Stimulated activated CD8-positive, alpha-beta memory T cell treated with anti-CD3 and anti-CD28 coated beads, Interleukin-4, amount 100 ng/mL, for 48 hours (primary cell): ENCODE measurements around the gene KIF3A.
"Not testable (repeated sequence)": the region's sequence is repeated elsewhere in the genome, so short reads cannot be mapped to it uniquely, and the experiment has no call there.

Source experiments
- DNase-seq: peaks from one replicate; pipeline ENCODE4 v3.0.0-alpha.2; 2020

KIF3A gene

GRCh38 chr5:132714456-132715307, 22.7 kb downstream of the KIF3A start:
- no peak for DNase-seq

DNA sequence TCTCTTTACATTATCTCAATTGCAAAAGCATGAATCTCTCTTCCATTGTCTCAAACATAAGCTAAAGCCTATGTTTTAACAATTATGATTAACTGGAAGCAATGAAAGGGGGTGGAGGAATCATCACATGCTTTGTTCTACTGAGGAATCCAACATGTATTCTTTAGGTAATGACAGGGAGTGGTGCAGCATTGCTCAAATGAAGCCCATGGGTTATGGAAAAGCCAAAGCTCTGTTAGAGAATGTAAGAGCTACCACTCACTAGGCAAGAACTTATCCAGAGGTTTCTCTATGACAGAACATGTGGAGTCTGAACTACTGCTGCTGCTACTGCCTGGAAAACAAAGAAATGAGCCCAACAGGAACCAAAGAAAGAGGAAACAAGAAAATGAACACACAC, 28.7 kb downstream of the KIF3A start:
- no peak for DNase-seq

DNA sequence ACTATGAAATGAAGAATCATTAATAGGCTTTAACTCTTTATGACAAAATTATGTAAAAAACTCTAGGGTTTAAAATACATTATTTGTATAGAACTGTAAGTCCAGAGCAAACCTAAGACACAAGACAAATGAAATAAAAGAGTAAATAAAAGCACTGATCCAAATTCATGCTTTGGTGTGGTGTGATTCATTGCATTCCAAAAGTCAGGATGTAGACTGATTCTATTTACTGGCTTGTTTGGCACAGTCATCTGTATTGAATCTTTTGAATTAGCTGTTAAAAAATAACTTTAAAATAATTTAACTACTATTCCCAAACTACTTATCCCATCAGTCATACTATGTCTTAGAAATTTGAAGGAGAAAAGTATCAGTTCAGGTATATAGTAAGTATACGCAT, 32.5 kb downstream of the KIF3A start:
- no peak for DNase-seq

- DNase-seq = no peak
Observed at GRCh38 chr5:132695956-132696355, 41.4 kb downstream of the KIF3A start.

- DNase-seq = no peak
Observed at GRCh38 chr5:132692632-132692967, 44.7 kb downstream of the KIF3A start.

- not testable (repeated sequence) for DNase-seq
Observed at GRCh38 chr5:132691755-132692631, 45.4 kb downstream of the KIF3A start.

- DNase-seq = no peak
Observed at GRCh38 chr5:132690156-132690555, 47.2 kb downstream of the KIF3A start.

DNA sequence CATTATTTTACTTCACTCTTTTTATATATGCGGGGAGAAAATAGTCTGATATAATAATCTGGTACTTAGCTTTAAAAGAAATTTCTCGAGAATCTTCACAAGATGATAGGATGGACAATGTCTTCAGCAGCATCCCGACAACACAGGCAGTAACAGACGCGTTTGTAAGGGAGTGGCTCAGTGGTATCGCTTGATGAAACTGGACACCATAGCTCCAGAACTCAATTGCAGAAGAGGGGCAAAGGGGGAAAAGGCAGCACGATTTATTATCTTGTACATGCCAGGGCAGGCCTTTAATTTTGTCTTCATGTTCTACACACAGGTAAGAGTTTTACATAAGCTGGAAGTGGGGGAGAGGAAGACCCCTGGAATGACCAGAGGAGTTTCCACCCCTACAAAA, 47.8 kb downstream of the KIF3A start:
- no peak for DNase-seq

- no peak for DNase-seq
Observed at GRCh38 chr5:132688536-132689339, 48.6 kb downstream of the KIF3A start.

DNA sequence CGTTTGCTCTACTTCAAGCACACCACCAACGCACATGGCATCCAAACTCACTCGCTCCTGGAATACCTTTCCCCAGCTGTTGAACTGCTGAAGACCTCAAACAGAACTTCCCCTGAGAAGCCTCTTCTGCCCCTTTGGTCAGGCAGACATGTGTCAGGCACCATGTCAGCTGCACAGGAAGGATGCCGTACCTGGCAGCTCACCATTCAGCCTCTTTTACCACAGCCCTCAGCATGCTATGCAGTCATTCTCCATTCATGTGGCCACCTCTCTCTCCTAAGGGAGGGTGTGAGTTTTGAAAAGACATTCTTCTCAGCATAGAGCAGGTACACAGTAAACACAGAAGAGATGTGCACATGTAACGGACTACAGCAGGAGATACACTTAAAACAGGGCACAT, 49.4 kb downstream of the KIF3A start:
- DNase-seq = peak; percentile 53

DNA sequence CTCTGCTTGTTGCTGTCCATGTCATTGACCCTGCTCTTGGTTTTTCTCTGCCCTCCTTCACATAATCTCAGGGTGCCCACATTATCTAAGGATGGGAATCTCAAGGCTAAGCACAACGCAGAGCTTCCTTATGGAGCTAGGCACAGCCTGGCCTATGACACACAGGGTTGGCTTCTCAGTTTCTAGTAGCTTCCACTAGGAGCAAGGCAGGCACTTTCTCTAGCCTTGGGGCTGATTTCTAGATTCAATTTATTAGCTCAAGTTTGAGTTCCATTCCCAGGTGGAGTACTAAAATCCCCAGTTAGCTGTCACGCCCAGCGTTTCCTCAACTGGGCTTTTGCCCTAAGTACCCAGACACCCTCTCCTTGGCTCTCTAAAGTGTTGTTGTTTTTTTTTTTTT, 51.2 kb downstream of the KIF3A start:
- no peak for DNase-seq

GRCh38 chr5:132684922-132685720, 52.2 kb downstream of the KIF3A start:
- DNase-seq = no peak

DNA sequence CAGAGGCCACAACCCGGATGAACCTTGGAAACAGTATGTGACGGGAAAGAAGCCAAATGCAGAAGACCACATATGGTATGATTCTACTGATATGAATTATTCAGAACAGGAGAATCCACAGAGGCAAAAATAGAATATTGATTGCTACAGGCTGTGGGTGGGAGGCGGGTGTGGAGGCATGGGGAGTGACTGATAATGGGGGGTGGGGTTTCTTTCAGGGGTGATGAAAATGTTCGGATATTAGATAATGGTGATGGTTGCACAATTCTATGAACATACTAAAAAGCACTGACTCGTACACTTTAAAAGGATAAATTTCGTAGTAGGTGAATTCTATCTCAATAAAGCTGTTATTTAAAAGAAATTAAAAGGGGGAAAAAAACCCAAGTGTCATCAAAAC, 52.9 kb downstream of the KIF3A start:
- DNase-seq = no peak

GRCh38 chr5:132681983-132682382, 55.4 kb downstream of the KIF3A start:
- DNase-seq = no peak

DNA sequence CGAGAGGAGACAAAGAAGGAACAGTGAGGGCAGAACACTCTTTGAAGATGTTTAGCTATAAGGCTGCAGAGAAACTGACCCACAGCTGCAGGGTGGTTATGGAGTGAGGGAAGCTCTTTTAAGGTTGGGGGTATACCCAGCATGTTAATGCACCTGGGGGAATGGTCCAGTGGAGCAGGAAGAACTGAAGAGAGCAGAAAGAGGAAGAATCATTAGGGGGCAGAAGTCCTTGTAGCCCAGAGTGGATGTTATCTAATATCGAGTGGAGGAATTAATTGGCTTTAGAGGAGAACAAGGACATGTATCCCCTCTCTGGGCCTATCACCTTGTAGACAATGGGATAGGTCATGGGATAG, 55.9 kb downstream of the KIF3A start:
- DNase-seq = no peak

- no peak for DNase-seq
Observed at GRCh38 chr5:132680780-132681475, 56.4 kb downstream of the KIF3A start.

DNA sequence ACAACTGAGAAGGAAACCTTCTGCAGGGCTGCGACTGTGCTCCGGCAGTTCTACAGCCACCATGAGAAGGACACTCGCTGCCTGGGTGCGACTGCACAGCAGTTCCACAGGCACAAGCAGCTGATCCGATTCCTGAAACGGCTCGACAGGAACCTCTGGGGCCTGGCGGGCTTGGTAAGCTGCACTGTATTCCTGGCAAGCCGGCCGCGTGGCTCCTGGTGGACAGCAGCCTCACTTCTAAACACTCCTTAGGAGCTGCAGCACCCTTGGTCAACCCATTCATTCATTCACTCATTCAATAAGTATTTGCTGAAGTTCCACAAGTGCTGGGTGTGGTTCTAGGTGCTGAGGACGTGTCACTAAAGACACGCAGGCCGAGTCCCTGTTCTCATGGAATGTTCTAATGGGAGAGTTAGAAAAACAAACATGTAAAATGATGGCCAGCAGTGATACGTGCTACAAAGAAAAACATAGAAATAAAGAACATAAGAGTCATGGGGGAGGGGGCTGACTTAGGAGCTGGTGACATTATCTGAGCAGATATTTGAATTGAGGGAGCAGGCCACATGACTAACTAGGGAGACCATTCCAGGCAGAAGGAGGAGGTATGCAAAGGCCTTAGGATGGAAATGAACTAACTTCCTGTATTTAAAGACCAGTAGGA, 57.5 kb downstream of the KIF3A start:
- DNase-seq = no peak

DNA sequence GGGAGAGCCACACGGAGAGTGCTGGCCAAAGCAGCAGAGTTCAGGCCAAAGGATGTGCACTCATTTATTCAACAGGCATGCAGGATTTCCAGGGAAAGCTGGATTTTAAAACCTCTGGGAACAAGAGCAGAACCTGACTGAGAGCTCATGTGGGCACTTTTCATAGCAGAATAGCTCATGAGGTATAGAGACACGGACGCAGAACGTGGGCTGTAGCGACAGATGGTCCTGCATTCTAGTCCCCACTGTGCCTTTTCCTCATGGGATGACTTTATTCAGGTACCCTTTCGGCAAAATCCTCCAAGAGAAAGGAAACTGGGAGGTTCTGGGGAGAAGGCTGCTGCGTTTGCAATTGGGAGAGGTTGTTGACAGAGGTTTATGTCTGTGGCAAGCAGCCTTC, 58.2 kb downstream of the KIF3A start:
- no peak for DNase-seq

GRCh38 chr5:132678735-132679134, 58.6 kb downstream of the KIF3A start:
- DNase-seq = no peak

- DNase-seq = no peak
Observed at GRCh38 chr5:132677682-132678400, 59.5 kb downstream of the KIF3A start.

GRCh38 chr5:132677191-132677590, 60.2 kb downstream of the KIF3A start:
- no peak for DNase-seq
